GM04503 (cell line): ENCODE data around the gene TEK.

Source experiments
- DNase-seq: peaks from one replicate; pipeline ENCODE4 v3.0.0-alpha.2; 2012; ENCODE audit warnings: low read depth

TEK gene

GRCh38 chr9:27179245-27179865 lies 70.3 kb downstream of the TEK start:
- DNase-seq: no peak

DNA sequence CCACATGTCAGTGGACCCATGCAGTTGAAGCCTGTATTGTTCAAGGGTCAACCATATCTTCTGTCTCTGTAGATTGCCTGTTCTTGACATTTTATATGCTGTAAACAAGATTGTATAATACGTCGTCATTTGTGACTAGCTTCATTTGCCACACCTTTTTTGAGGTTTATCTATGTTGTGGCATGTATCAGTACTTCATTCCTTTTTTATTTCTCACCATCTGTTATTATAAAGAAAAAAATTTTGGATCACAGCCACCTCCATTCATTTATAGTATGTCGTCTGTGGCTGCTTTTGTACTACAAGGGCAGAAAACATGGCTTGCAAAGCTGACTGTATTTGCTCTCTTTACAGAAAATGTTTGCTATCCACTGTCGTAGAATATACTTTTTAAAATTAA lies 72.4 kb downstream of the TEK start:
- DNase-seq: peak; percentile 5

- no peak for DNase-seq
Measured at GRCh38 chr9:27182421-27182820, 73.4 kb downstream of the TEK start.

- DNase-seq: no peak
Measured at GRCh38 chr9:27183131-27183530, 74.1 kb downstream of the TEK start.

DNA sequence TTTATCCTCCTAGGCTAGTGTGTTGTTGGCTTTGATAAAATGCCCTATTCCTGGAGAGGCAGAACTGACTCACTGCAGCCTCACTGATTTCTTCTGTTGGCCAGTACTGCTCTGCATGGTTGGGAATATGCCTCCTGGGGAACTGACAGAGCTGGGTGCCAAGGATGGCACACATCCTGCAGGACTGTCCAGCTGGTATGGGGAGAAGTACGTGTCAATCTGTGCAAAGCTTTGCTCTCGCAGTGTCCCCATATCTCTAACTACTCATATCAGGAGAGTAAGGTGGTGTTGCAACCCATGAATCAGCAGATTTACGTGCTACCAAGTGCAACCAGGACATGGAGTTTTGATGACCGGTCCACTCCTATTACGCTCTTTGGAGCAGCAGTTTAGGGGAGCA lies 74.7 kb downstream of the TEK start:
- DNase-seq: no peak

DNA sequence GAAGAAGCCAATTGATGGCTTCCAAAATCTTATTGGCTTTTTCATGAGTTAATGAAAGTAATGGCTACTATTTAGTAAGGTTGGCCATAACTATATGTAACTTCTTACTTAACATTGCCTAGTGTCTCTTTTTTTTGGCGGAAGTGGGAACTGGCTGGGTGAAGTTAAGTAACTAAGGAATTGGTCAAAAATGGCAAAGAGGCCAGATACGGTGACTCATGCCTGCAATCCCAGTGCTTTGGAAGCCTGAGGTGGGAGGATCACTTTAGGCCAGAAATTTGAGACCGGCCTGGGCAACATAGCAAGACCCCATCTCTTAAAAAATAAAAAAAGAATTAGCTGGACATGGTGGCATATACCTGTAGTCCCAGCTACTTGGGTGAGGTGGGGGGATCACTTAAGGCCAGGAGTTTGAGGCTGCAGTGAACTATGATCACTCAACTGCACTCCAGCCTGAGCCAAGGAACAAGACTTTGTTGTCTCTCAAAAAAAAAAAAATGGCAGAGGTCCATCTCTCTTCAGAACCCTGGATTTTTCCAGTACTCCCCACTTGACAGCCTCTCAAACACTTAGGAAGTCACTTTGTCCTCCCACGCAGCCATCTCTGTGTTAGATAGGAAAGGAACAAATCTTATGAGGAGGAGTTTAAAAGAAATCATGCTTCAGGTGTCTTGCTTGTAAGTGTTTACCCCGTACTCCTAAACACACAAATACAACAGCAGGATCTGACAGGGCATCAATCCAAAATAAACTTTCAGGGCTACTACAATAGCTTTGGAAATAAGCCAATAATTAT lies 75.7 kb downstream of the TEK start:
- DNase-seq: no peak

GRCh38 chr9:27188426-27188825 lies 79.4 kb downstream of the TEK start:
- DNase-seq: no peak

DNA sequence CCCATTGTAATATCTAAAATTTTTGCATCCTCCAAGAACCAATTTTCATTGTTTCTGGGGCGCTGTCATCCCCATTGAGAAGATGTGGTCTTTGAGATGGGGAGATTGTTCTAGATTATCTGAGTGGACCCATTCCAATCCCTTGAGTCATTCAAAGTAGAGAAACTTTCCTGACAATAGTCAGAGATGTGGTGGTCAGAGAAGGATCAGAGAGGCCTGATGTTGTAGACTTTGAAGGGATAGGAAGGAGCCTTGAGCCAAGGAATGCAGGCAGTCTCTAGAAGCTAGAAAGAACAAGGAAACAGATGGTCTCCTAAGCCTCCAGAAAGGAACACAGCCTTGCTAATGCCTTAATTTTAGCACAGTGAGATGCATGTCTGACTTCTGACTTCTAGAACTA lies 80.4 kb downstream of the TEK start:
- DNase-seq: no peak

DNA sequence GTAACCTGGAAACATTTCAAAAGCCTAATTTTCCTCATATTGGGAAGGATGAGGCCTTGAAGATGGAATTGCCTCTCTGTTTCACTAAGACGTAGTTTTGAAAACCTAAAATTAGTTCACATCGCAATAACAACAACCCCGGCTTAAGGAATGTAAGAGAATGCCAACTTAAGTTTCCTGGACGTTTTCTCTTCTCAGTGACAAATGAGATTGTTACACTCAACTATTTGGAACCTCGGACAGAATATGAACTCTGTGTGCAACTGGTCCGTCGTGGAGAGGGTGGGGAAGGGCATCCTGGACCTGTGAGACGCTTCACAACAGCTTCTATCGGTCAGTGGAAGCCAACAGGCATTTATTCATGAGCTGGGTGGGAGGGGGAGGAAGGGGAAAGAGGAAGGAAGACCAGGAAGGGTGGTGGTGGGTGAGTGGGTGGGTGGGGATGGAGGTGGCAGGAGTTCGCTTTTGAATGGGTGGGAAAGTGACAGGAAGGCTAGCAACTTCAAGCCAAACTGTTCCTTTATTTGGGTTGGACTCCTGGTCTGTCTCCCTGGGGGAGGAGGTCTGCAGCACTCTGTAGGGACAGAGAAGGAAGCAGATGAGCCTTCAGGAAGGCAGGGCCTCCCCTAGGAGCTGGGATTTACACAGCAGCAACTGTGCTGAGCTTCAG lies 83.4 kb downstream of the TEK start:
- no peak for DNase-seq

- no peak for DNase-seq
Measured at GRCh38 chr9:27193886-27194285, 84.9 kb downstream of the TEK start.

- DNase-seq: peak; percentile 50
Measured at GRCh38 chr9:27194401-27195091, 85.5 kb downstream of the TEK start.

DNA sequence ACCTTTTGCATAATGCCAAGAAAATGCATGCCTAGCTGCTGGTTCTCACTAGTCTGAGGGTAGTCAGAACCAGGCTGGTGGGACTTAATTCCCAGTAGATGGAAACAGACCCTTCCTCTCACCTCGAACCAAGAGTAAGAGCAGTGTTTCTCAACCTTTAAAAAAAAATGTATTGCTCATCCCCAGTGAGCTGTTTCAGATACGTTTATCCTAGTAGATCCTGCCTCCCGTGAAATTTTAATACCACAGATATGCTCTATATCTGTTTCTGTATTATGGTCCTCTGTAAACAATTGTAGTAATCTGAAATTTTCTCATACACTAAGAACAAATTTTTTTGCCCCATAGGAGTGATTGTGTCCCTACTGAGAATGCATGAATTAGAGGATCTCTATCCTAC lies 86.2 kb downstream of the TEK start:
- DNase-seq: no peak

GRCh38 chr9:27196383-27196782 lies 87.4 kb downstream of the TEK start:
- DNase-seq: no peak

DNA sequence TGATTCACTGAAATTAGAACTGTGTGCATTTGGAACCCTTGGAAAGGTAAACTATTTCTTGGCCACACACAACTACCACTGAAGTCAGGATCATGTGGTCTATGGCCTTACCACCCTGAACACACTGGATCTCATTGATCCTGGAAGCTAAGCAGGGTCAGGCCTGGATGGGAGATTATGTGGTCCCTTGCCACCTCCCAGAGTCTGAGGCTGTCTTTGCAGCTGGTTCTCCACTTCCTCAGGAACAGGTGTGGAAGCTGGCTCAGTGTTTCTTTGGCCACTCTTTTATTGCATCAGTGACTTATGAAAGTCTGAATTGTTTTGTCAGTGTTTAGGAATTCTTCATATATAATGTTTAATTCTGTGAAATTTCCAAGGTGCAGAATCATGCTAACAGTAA lies 89.2 kb downstream of the TEK start:
- no peak for DNase-seq

- no peak for DNase-seq
Measured at GRCh38 chr9:27202056-27202455, 93.0 kb downstream of the TEK start.

DNA sequence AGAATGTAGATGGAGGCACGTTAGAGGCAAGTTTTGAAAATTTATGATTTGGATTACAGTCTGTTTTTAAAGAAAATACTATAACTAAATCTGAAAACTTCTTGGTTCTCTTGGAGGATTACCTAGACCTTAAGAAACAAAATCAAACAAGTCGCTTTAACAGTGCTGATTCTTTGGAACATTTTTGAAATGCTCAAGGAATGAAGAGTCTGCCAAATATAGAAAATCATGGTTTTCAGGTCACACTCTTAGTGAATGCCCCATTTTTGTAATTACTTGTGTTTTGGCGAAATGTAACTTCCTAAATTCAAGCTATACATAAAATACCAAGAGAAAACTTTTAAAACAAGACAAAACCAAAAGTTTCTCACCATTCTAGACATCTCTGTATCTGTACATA lies 94.8 kb downstream of the TEK start:
- no peak for DNase-seq

DNA sequence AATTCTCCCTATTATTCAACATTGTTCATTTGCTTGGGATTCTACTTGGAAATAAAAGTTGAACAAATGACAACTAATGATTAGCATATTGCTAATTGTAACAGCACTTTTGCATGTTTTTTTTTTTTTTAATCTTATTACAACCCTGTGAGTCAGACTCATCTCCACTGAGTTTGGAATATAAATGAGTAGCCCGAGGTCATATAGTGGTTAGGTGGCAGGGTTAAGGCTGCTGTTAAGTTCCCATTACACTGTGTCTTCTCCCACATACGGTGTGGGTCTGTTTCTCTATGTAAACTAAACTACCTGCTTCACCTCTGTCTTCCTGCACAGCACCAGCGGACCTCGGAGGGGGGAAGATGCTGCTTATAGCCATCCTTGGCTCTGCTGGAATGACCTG lies 95.6 kb downstream of the TEK start:
- no peak for DNase-seq

- no peak for DNase-seq
Measured at GRCh38 chr9:27205198-27205597, 96.2 kb downstream of the TEK start.

GRCh38 chr9:27206041-27206440 lies 97.0 kb downstream of the TEK start:
- no peak for DNase-seq

DNA sequence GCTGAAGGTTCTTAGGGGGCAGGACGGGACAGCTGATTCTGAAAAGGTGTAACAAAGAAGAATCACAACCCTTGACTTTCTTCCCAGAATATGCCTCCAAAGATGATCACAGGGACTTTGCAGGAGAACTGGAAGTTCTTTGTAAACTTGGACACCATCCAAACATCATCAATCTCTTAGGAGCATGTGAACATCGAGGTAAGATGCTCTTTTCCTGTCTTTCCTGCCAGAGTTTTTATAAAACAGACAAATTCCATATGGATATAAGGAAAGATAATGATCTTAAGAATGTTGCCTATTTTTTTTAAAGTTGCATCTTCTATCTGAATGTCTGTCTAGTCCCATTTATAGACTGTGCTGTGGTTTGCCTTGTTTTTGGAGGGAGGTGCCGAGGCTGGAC lies 100.0 kb downstream of the TEK start:
- no peak for DNase-seq

GRCh38 chr9:27210588-27210987 lies 101.6 kb downstream of the TEK start:
- DNase-seq: no peak

GRCh38 chr9:27212191-27212590 lies 103.2 kb downstream of the TEK start:
- no peak for DNase-seq

DNA sequence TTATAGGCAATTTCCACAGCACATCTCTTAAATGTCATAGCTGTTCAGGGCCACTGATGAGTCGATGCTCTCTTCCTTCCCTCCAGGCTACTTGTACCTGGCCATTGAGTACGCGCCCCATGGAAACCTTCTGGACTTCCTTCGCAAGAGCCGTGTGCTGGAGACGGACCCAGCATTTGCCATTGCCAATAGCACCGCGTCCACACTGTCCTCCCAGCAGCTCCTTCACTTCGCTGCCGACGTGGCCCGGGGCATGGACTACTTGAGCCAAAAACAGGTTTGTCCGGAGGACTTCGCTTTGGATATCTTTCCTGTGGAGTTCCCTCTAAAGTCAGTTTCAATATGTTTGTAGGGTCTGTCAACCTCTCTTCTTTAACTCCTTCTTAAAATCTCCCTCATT lies 103.6 kb downstream of the TEK start:
- DNase-seq: no peak
